Measurements from ENCODE around the gene MYO5B.

Gene MYO5B

DNA sequence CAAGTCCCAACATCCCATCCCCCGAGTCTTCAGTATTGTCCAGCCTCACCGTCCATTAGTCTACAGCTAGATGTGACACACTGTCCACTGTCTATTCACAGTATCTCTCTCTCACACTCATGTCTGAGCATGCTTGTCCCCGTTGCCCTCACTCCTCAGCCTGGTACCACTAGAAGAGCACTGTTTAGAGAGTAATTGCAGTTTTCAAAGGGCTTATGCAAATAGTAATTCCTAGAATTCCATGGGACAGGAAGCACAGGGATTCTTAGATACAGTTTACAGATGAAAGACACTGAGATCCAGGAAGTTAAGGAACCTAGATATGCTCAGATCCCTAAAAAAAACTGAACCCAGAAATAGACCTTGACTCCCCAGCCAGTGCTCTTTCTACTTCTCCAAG lies 125.5 kb downstream of the MYO5B start:
- no peak for DNase-seq (ENCODE audit: low spot score)

DNA sequence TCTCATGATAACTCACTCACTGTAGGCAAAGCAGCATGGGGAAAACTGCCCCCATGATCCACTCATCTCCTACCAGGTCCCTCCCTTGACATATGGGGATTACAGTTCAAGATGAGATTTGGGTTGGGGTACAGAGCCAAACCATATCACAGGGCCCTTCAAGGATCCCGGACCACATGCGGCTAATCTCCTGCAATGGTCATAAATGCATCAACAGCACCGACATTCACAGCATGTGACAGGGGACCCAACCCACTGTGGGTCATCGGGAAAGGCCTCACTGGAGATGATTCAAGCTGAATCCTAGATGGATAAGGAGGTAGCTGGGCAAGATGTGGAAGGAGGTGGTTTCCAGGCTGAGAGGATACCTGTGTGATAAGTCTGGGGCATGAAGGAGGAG lies 129.4 kb downstream of the MYO5B start:
- DNase-seq (ENCODE audit: low spot score), result no peak

DNA sequence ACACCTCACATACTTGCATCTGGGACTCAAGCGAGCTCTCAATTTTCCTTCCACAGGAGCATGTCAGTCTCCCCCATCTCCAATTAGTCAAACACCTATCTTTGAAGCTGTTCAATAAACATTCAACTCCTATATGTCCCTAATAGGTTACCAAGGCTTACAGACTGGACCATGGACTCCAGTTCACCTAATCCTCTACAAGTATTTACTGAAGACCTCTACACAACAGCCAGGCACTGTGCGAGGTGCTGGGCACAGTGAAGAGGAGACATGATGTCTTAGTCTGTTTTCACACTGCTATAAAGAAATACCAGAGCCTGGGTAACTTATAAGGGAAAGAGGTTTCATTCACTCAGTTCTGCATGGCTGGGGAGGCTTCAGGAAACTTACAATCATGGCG lies 129.9 kb downstream of the MYO5B start:
- DNase-seq (ENCODE audit: low spot score), result no peak

DNA sequence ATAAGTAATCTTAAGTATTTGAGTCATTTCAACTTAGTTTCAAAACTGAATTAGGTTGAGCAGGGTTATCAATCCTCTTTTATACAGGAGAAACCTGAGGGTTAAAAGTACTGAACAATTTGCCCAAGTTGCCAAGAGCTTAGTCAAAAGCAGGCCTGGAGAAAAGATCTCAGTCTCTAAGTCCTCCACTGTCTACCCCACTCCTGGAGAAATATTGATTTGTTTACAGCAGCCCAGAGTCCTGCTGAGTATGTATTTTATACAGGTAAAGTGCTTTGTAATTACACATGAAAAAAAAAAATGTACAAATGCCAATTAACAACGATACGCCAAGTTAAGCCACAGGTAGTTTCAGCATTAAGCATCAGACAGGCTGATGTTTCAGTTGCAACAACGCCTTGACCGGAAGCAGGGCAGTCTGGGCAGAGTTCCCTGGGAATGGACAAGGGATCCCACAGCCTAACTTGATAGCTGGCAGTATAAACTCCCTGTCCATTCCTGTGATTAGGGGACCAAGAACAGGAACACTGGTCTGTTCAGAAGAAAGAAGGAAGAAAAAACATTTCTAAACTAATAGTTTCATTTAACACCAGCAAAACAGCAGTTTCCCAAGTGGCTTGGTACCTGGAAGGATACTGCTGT lies 132.9 kb downstream of the MYO5B start:
- DNase-seq (ENCODE audit: low spot score), result no peak

DNA sequence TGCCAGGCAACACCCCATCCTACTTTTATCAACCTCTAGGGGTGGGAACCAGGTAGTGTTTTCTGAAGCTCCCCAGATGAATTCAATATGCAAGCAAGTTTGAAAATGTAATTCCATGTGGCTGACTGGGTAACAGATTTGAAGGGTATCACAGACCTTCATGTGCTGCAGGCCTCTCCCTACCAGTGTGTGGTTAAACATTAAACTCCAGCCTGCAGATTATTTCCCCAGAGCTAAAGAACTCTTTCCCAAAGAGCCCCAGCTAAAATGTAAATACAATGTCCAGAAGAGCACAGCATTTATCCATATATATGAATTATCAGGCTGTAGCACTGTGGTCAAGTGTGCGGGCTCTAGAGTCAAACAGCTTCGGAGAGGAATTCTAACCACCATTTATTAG lies 134.1 kb downstream of the MYO5B start:
- DNase-seq (ENCODE audit: low spot score), result no peak

DNA sequence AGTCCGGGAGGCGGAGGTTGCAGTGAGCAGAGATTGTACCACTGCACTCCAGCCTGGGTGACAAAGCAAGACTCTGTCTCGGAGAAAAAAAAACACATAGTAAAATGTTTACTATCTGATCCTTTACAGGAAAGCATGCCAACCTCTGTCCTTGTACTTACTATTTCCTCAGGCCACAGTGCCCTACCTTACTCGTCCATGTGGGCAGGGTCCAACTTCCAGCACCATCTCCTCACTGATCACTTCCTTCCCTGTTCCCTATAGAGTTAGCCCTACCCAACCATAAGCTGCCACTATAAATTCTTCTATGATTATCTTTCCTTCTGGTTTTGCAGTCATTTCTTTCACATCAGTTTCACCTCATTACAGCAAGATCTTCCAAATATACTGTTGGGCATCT lies 136.2 kb downstream of the MYO5B start:
- no peak for DNase-seq (ENCODE audit: low spot score)

DNA sequence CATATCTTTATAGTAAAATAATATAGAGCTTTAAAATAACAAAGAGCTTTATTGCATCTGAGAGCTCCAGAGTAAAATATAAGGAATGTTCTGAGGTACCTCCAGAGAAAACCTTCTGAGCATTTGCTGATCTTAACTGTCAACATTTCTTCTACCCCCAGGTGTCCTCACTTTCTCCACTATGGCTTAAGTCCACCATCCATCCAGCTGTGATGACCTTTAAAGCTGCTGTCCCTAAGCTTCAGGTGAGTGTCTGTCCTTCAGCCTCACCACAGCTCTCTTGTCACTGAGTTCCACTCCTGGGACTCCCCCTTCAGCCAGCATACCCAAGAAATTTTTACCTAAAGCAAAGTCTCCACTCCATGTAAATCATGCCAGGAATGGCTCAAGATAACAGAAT lies 137.9 kb downstream of the MYO5B start:
- no peak for DNase-seq (ENCODE audit: low spot score)

DNA sequence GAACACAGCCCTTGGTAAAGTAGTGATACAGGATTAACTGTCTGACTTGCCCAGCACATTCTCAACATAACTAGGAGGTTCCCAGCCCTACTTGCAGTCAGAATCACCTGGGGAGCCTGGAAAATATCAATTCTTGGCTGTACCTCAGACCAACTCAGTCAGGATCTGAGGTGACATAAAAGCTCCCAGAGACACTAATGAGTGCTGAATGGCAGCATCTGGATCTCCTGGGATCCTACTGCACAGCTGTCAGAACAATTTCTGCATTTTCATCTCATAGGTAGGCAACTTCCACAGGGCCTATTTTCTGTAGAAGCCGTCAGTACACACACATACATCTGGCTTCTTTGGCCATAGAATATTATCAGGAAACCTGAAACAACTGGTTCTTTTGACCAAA lies 138.8 kb downstream of the MYO5B start:
- DNase-seq (ENCODE audit: low spot score), result no peak

DNA sequence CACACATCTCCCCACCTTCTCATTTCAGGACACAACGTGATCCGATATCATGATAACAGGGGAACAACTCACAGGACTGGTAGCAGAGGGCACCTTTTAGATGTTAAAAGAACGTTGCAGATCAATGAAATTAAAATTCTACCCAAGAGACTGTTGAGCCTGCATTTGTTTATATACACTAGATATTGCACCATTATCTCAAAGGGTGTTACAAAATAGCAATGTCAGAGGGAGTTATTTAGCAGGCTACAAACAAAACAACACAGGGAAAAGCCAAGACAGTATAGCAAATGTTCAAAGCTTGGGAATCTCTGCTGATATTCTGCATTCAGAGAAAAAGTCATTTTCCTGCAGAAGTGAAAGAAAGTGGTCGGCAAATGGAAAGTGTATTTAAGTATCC lies 139.5 kb downstream of the MYO5B start:
- no peak for DNase-seq (ENCODE audit: low spot score)

DNA sequence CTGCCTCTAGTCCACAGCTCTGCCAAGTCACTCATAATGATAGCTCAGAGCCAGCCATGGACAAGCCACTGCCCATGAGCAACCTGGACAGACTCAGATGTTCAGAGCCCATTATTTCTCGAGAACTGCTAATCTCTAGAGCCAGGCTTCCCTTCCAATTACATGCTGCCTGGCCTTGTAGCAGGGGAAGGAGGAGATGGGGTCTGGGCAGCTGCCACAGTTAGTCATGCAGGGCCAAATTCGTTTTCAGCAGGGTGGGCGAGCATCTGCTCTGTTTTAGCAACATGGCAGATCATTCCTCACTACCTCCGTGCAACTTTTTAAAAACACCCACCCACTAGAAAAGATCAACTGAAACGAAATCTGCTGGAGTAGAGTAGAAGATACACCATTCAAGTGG lies 141.8 kb downstream of the MYO5B start:
- DNase-seq (ENCODE audit: low spot score), result peak; percentile 68

DNA sequence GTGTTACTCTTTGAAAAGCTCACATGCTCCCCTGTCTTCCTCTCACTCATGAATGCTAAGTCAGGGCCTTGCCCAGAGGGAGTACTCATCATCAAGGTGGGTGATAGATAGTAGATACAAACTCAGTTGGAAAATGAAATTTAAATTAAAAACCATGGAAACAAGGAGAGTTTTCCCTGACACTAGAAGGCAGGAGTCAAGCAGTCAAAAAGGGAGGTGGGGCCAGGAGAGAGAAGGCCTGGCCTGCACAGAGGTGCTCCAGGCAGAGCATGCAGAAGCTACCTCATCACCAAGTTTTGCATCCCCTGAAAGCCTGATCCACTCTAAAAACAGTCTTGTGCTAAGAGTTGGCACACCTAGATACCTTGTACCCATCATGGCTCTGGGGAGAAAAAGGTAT lies 143.7 kb downstream of the MYO5B start:
- DNase-seq (ENCODE audit: low spot score), result no peak

DNA sequence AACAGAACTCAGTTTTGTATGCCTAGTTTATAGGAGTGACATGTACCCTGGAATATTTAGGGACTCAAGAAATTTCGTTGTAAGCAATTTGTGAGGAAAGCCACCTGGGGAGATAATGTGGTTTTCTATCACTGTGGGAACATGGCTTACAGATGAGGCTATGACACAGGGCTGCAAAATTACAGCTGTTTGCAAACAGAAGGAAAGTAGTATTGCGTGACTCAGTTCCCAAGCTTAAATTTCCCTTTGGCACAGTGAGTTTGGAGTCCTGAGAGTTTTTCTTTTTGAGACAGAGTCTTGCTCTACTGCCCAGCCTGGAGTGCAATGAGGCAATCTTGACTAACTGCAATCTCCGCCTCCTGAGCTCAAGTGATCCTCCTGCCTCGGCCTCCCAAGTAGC lies 149.8 kb downstream of the MYO5B start:
- DNase-seq (ENCODE audit: low spot score), result no peak

DNA sequence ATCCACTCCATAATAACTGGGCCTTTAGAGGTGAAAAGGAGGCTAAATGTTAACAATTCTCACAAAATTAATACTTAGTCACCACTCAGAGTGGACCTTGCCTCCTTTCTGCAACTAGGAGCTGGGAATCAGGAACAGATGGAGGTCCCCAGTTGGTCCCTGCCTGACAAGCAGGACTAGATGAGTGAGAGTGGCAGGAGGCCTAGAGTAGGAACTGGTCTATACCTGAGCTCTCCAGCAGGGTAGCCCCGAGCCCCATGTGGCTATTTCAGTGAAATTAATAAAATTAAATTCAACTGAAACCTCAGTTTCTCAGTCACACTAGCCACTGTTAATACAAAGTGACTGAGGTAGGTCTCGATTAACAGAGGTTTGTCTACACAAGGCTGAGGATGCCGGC lies 150.5 kb downstream of the MYO5B start:
- DNase-seq (ENCODE audit: low spot score), result no peak

DNA sequence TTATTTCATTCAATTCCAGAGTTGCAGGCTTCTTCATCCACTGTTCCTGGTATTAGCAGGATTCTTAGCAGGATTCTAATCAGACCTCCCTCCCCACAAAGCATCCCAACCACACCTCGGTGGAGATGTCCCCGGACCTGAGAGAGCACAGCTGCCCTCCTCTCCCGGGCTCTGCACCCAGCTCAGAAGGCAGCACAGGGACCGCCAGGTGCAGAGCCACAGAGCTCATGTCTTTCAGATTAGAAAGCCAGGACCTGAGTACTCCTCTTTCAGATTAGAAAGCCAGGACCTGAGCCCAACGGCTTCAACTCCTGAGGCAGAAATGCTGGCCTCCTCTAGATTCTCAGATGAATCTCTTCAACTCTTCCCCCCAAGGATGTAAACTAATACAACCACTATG lies 152.3 kb downstream of the MYO5B start:
- no peak for DNase-seq (ENCODE audit: low spot score)

DNA sequence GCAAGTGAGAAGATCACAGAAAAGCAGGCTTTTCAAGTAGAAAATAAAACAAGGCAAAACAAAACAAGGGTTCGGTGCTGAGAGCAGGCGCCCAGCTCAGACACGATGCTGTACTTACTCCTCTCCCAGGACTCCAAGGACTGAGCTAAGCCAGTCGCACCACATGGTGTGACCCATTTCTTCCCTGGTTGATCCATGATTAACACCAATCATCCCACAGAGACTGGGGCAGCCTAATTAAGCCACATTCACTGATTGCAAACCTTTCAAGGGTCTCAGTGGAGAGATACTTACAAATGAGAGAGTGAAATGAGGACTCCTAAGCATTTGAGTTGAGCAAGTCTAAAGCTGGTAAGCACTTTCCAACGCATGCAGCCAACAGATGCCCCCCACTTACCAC lies 155.2 kb downstream of the MYO5B start:
- DNase-seq (ENCODE audit: low spot score), result no peak

DNA sequence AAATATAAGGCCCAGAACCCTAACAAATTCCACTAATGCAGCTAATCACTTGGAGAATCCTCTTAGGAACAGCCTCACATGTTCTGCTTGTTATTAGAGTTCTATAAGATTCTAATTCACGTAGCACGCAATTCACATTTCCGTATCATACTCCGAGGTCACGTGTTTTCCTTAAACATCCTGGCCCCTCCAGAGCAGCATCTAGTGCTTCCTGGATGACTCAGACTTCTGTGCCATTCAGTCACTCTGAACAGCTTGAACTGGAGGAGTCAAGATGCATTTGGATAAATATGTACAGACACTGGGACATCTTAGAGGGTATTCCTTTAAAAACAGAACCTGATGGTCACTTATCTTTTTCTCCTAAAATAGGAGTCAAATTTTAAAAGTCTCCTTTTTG lies 156.5 kb downstream of the MYO5B start:
- DNase-seq (ENCODE audit: low spot score), result peak; percentile 21

DNA sequence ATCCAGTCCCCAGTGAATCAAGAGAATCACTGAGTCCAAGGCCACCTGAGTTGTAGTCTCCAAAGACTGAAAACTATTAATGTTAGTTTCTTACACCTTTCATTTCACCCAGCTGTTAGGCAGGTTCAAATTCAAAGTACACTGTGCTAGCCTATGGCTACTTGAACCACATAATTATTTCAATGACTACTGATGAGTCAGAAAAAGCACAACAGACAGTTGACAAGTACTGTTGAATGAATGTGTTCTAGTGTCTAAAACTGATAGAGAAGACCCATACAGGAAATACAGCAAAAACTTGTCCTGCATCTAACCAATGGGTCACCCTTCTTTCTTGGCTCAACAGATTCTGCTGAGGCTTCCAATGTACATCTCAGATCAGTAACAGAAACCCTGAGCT lies 160.9 kb downstream of the MYO5B start:
- DNase-seq (ENCODE audit: low spot score), result no peak

DNA sequence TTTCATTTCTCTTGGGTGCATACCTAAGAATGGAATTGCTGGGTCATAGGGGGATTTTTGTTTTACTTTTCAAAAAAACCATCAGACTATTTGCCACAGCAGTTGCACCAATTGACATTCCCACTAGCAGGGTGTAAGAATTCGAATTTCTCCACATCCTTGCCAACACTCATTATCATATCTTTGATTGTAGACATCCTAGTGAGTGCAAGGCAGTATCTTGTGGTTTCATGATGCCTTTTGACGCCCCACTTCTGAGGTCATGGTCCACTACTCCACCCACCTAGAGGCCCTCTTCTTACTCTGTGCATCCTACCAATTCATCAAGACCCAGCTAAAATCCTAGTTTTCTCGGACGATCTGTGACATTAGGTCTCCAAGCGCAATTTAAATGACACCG lies 161.9 kb downstream of the MYO5B start:
- no peak for DNase-seq (ENCODE audit: low spot score)

DNA sequence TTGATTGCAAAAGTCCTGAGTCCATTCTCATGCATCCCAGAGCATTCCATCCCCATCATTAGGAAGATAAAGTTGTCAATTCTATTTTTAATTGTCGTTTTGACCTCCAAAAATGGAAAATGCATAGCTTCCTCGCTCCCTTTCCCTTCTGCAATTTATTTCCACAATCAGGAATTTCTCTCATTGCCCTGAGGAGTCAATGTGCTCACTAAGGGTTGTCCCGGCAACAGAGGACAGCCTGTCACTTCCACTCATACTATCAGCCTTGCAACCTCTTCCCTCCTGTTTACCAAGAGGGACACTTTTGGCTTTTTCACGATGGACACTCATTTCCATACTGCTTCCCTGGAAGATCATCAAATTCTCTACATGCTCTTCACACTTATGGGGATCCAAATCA lies 164.8 kb downstream of the MYO5B start:
- no peak for DNase-seq (ENCODE audit: low spot score)

DNA sequence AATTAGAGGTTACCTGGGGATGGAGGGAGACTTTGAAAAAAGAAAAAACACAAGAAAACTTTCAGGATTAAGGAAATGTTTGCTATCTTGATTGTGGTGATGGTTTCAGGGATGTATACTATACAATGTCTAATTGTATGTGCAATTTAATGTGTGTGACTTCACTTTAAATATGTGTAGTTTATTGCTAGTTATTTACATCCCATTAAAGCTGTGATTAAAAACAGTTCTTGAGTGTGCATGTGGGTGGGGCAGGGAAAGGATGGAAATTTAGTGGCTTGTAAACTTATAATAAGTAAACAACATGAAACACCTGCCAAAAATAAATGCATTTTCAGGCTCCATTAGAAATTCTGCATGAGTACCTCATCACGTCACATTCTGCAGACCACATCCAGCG lies 167.0 kb downstream of the MYO5B start:
- DNase-seq (ENCODE audit: low spot score), result no peak

DNA sequence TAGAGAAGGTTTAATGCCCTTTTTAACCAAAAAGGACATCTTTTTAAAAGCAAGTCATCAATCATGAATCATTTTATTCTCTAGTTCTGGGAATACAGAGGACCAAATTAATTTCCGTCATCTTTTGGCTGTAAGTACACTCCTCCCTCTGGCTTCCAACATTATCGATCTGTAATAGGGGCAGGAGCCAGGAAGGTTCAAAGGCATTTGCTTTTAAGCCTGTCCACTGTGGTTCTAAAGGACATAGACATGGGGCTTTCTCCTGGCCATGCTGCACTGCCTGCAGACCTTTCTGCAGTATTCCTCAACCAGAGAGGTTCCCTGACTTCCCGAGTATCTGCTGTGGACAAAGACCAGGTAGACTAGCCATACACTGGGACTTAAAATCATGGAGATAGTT lies 170.5 kb downstream of the MYO5B start:
- DNase-seq (ENCODE audit: low spot score), result no peak

DNA sequence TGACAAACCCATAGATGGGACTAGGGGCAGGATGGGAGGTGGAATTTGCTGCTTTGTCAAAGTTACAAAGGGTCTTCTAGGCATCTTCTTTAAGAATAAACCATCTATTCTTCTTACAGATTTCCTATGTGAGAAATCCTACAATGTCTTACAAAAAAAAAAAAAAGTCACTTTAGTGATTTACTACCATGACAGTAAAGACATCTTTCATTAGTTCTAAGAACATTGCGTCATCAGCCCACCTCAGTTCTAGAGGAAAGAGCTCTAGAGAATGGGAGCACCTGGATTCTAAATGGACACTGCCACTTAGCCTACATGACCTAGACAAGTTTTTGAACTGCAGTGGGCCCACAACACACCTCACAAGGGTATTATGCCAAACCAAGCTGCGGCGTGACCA lies 172.0 kb downstream of the MYO5B start:
- no peak for DNase-seq (ENCODE audit: low spot score)

DNA sequence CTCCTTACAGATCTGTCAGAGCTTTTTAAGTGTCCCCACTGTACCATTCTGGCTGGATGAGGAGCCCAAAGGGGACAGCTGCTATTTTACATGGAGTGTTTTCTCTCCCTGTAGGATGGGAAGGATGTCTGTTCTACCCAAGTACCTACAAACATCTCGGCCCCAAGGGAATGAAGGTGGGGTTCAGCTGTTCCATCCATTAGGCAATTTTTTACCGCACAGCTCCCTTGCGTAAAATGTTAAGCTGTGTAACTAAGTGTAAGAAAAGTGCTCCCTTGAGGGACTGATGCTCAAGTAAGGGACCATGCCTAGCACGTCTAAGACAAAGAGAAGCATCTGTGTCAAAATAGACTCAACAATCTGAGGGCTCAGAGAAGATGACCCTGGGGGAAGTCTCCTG lies 180.3 kb downstream of the MYO5B start:
- DNase-seq (ENCODE audit: low spot score), result no peak

DNA sequence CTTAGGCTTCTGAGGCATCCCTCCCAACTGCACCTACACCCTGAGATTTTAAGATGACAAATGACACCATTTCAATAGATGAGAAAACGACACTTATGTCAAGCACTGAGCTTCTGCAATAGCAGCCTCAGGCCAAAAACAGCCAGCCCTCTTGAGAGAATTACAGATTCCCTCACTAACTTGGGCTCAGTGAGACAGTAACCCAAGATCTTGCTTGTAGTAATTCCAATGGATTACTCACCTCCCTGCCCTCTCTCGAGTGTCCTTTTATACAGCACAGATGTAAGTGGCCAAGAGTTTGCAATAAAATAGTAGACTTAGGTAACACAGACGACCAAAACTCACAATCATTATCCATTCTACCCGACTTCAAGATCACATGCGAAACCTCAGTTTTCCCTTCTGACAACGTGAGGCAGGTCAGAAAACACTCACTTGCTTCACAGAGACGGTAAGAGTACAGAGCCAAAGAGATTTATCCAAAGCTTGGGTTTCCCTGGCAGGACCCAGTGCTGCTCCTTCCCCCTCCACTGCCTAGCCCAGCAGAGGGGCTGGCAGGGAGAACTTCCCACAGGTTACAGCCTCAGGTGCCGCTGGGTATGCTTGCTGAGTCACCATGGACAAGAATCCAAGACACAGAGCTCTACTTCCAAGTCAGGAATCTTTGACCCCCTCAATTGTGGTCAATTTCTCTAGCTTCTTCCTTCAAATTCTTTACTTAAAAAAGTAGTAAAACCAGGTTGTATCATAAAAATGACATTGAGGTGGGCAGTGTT lies 181.4 kb downstream of the MYO5B start:
- no peak for DNase-seq (ENCODE audit: low spot score)

Data from Ammon's horn (tissue), 1 donor.